NK-92 (cell line): ENCODE measurements around the gene ABCA1.
"Not testable (repeated sequence)": the region's sequence is repeated elsewhere in the genome, so short reads cannot be mapped to it uniquely, and the experiment has no call there.

ENCODE experiments used
- DNase-seq: peaks from one replicate; lab custom pipeline; 2025; ENCODE audit not compliant: unreplicated experiment; lab: John Stamatoyannopoulos, UW

ABCA1 gene

DNA sequence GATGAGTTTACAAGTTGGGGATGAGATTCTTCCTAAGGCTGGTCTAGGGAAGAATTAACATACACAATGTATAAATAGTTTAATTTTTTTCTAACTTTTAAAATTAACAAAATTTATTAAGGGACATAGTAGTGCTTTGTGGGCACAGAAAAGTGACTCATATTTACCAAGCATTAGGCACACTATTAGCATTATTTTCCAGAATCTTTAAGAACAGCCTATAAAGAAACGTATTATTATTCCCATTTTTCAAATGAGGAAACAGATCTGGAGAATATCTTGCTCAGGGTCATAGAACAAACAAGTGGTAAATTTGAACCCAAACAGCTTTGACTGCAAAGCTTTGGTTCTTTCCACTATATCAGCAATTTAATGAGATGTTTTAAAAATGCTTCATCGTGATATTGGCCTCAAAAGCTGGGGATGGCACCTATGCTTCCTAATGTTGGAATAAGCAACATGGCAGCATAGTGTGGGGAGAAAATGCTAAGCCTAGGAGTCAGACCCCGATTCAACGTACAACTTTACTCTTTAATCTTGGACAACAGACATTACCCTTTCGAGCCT, 55.9 kb downstream of the ABCA1 start:
- no peak for DNase-seq

DNA sequence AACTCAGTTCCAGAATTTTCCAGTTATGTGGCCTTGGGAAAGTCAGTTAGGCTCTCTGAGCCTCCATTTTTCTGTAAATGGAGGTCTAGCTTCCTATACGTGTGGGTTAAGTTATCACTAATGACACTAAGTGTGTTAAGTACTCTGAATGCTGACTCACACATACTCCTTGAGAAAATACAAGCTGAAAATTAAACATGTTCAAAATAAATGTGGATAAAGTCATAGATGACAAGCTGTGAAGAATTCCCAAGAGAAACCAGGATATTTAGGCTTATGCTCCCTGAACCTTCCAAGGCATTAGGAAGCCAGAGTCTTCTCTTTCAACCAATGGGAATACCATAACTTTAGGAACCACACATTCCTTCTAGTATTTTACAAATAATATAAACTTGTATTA, 58.1 kb downstream of the ABCA1 start:
- DNase-seq: no peak

DNA sequence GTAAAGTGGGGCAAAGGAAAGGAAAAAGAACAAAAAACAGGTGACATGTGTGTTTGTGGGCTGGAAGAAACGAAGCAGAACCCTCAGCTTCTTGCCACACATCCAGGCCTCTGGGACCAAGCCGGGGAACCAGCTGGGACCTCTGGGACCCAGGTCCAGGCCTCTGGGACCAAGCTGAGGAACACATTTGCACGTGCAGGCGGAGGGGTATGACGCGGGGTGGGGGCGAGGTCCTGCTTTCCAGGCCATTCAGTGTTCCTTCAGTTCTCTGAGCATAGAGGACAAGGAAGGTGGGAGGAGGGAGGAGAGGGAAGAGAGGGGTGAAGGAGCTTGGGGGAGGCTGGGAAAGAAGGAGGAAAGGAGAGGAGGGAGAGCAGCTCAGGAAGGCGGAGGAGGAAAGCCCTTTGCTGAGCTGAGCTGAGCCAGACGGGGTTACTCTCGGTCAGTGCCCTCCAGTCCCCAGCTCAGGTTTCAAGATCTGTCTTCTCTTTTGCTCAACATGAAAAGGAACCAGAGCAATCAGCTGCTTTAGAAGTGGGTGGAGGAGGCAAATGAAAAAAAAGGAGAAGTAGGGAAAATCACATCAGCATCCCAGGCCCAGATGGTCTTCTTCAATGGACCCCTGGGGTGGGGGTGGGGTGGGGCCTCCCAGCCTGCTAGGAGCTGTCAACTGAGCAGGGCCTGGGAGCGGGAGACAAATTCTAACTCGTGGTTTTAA, 59.1 kb downstream of the ABCA1 start:
- no peak for DNase-seq

DNA sequence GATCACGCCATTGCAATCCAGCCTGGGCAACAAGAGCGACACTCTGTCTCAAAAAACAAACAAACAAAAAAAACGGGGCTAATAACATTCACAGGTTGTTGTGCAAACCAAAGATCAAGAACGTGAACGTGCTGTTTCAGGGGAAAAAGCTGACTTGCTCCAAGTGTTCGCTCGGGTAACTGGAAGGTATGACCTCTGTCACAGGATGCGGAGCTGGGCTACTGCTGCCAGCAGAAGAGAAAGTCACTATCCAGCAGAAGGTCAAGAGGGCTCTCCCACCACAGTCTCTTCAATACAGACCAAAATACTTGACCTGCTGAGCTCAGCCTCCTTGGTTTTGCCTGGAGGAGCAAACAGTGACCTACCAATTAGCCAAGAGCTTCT, 59.7 kb downstream of the ABCA1 start:
- DNase-seq: no peak

DNA sequence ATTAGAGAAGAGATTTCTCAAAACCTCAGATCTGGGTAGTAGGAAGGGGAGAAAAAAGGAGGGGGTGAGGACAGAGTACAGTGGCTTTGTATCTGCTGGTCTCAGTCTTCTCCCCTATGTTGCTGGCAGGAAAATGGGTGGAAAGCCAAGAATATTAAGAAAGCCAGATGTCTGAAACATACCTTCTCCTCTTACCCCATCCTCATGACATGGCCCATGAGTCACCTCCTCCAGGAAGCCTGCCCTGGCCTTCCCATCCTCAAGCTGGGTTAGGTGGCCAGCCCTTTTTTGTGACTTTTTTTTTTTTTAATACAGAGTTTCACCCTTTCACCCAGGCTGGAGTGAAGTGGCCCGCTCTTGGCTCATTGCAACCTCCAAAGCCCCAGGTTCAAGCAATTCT, 61.8 kb downstream of the ABCA1 start:
- DNase-seq: no peak

DNA sequence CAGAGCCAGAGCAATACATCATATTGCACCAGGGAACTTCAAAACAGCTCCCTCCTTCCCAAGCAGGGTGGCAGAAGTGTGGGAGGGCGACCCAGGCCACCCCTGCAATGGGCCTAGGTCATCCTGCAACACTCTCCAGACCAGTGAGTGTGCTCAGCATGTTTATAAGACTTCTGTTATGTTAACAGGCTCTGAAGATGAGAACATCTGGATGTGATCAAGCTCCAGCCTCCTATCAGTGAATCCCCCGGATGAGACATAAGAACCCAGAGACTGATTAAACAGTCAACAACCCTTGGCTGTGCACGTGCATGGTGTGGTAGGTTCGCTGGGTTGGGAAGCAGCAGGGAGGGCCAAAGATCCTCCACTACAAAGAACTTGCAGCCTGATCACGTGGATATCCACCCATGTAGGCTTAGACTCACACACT, 63.3 kb downstream of the ABCA1 start:
- DNase-seq: no peak

DNA sequence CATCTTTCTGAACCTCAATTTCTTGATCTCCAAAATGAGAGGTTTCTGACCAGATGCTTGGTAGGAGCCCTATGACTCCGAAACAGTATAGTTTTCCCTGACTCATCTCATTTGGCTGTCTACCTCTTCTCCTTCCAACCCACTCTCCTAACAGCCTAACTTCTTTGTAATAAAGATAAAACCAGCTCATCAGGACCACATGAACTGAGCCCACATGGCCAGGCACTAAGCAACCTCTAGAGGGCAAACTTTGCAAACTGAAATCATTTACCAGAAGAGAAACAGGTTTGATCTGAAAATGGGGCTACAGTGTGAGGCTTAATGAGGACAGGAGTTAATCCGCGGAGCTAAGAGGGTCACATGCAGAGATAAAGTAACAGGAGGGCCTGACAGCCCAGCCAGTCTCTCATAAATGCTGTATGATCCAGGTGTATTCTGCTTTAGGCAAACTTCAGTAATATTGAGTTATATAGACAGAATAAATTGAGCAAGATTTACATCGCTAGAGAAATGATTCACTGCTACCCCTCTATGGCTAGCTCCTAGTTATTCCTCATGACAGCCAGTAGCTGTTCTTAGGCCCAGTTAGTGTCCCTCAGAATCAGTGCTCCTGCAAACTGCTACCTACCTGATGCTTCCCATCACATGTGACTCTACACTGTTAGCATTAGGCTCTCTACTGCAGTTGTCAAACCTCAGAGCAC, 64.6 kb downstream of the ABCA1 start:
- DNase-seq: no peak

DNA sequence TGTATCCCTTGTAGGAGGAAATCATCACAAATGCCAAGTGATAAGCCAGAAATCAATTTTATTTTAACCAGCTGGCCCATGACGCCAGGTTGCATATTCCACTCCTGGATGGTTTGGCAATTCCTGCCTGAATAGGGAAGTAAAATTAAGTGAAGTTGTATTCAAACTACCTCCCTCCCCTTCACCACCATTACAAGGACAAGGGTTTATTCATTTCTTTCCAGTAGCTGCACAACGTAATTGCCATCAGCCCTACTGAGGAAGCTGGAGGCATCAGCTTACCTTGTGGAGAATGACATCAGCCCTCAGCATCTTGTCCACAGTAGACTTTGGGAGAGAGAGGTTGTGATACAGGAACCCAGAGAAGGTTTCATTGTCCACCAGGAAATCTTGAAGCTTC, 66.6 kb downstream of the ABCA1 start:
- no peak for DNase-seq

DNA sequence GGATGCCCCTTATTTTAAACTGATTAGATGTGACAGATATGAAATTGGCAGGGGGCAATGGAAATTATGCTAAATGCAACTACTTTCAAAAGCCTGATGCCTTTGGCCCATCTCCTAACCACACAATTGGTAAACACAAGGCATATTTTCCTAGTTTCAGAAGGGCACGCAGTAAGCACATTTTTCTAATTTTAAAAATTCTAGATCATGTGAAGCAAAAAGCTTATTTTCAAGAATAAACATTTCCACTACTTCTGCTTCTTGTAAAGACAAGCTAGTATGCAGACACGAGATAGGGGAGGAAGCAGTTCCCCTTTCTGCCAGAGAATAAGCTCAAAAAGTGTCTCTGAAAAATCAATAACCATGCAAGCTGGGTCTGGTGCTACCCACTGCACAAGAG, 67.7 kb downstream of the ABCA1 start:
- no peak for DNase-seq

DNA sequence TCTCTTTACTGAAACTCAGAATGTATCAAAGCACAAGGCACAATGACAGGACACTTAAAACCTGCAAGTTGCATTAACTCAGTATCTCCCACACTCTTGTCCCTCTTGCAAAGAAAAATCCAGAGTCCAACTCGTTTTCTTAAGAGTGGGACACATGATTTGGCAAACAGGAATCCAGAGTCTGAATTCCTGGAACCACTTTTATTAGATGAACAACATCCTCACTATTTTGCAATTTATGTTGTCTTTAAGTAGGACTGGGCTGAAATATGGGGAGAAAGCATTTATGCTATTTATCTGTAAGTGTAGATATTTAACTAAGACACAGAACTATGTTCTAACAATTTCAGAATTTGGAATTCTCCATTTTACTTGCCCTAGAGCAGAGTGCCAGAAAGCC, 69.1 kb downstream of the ABCA1 start:
- DNase-seq: no peak

DNA sequence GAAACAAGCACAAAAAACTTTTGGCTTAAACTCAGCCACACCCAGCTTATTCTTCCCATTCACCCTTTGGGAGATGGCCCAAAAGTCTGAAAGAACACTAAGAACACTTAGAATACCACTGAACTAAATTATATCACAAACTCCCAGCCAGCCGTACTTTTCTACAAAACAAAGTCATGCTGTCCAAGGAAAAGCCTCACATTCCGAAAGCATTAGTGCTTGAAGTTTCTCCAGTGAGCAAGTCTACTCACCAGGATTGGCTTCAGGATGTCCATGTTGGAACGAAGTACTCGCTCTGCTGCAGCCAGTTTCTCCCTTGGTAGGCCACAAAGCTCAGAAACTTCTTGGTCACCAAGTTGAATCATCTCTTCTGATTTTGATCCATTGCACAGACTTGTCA, 69.7 kb downstream of the ABCA1 start:
- no peak for DNase-seq

DNA sequence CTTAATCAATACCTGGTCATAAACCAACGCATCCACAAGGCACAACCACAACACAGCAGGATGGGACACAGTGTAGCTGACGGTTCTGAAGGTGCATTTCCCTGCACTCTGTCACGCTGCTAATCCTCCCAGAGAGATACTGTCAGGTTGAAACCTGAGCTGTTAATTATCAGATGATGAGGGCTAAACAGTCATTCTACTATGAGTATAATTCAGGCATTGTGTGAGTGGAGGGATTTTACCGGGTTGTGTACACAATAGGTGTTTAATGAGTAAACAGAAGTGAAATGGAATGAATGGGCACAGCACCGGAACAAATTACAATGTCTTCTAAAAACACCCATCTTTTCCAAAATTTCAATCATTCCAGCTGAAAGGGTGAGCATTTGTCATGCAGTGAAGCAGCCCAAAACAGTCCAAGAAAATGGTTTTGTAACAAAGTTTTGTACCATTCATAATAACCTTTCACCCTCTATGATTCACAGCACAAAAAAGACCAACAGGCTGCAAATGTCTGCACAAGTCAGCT, 71.5 kb downstream of the ABCA1 start:
- DNase-seq: no peak

DNA sequence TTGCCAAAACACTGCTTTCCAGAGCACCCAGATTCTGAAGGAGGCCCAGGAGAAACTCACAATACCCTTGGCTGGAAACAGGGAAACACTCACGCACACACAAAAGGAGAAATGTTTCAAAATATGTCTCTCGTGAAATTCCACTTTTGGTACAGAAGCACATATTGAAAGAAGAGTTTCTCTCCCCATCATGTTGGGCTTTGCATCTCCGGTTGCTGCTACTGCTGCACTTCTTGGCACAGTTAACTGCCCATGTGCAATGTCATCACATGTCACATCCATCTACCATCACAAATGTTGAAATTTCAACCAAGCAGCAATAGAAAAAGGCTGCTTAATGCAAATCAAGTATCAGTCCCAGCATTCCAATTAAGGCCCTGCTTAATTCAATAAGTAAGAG, 72.1 kb downstream of the ABCA1 start:
- DNase-seq: no peak

DNA sequence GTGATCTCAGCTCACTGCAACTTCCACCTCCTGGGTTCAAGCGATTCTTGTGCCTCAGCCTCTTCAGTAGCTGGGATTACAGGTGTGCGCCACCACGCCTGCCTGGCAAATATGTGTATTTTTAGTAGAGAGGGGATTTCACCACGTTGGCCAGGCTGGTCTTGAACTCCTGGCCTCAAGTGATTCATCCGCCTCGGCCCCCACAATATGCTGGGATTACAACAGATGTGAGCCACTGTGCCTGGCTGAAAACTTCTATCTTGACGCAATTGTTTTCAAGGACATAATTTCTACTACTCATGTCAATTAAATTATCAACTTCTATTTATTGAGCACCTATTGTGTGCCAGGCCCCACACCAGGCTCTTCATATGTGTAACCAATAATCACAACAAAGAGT, 72.7 kb downstream of the ABCA1 start:
- not testable (repeated sequence) for DNase-seq

DNA sequence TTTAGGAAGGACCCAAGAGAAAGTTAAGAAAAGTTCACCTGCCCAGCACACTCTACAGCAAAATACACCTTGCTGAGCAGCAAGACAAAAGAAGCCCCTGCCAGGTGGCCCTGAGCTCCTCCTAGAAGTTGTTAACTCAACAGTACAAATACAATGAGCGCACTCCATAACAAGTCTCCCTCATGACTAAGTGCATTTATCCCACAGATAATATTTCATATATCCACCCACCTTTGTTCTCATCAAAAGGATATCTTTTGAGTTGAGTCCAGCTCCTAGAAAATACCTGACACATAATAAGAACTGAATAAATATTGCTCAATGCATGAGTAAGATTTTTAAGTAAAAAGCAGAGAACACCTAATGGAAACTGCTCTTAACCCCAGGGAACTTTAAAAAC, 73.3 kb downstream of the ABCA1 start:
- DNase-seq: no peak

DNA sequence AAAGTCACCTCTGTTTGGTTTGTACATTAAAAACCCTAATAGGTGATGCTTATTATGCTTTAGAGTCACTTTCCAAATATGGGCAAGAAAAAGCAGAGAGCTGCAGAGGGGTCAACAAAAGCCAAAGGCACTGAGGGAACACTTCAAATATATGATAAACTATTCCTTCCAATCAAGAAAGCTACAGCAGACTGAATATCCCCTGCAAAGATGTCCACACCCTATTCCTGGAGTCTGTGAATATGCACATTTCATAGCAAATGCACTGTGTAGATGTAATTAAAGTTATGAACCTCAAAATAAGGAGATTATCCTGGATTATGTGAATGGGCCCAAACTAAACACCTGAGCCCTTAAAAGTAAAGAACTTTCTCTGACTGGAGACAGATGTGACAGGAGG, 74.3 kb downstream of the ABCA1 start:
- DNase-seq: no peak

DNA sequence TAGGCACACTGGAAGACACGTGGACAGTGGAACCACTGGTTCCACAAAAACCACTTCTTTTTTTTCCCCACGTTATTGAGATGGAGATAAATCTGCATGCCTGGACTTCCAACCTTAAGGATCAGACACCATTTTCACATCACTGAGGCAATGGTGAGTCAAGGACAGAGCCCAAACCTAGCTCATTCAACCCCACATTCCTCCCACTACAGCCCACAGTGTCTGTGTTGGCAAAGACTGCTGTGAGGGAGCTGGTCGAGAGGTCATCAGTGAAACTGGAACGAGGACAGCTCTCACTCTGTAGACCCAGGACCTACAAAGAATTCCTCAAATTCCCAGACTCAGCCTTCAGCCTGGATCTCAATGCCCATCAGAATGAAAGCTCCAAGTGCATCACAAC, 74.8 kb downstream of the ABCA1 start:
- no peak for DNase-seq

DNA sequence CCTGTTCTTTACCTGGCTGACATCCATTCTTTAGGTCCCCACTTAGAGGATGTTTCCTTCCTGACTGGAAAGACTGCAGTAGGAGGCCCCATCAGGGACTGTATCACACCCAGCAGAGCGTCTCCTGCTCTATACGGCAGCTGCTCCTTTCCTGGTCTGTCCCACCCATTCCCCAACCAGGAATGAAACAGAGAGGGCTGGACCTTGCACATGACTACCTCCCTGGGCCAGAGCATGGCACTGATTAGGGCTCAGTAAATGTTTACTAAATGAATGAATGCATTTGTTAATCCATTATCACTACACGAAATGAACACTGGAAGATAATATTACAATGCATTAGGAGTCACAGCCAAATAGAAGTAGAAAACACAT, 76.4 kb downstream of the ABCA1 start:
- DNase-seq: no peak

DNA sequence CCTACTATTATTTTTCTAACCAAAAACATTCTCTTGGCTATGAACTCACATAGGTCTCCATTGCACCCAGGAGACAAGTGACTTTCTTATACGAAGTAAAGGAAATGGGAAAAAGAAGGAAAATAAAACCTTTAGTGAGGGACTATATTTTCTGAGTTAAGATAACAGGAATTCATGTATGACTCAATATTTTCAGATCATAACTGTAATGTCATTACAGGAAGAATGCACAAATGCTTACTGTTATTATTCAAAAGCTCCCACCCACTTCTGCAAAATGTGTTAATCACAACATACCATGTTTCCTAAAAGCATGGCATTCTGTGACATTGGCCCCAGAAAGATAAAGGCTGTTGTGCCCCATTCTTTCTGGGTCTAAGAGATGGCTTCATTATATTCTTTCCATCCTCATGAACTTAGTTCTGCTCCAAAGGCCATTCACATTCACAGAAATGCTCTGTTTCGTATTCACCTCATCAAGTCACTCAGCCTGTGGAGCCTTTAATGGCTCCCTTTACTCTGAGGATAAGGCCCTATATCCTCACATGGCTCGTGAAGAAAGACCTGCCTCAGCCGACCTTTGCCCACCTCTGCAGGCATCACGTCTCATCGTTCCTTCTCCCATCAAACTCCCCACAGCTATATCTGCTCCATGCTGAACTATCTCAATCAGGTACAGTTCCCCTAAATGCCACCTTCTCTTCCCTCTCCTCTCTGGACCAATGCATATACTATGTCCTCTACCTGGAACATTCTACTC, 77.0 kb downstream of the ABCA1 start:
- DNase-seq: no peak

DNA sequence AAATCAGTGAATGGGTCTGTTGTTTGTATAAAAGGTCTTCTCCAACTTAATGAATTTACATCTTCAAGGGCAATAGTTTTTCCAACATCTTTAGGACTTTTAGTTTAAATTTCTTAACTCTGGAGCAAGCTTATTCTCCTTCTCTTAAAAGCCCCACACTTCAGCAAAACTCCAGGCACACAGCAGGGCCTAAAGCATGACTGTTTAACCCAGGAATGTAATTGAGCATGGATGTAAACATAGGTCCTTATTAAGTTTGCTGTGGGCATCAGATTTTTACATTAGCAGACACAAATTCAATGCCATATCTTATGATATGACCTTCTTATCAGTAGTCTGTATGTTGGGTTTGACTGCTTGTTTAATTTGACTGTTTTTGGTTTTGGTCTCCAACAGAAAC, 78.9 kb downstream of the ABCA1 start:
- DNase-seq: no peak

DNA sequence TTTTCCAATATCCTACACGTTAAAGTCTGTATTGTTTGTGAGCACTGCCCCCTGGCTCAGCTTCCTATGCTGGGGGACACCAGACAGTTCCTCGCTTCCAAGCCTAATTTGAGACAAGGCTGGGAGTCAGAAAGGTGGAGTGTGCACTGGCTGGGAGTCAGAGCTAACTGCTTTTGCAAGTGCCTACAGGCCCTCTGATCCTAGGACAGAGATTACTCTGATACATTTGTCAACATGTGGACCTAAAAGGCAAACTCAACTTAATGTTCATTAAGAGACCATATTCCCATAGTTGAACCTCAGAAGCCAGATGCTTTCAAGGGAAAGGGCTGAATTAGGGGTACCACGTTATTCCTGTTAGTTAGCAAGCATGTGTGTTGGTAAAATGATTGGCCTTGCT, 83.2 kb downstream of the ABCA1 start:
- DNase-seq: no peak
